Endodermal cell (in vitro differentiated cells): ENCODE results near the gene GPS1. TPM values are rescaled to one million over a fixed set of nuclear protein-coding genes. Genes with fewer than 3 reads are reported as not detected.
A peak's percentile ranks its signal among the peaks of the same experiment; 100 is the strongest.

Experiments used
- DNase-seq: peaks from one replicate; pipeline ENCODE4 v3.0.0-alpha.2; 2017
- H3K27ac ChIP-seq: 2 replicates; pipeline ENCODE4 v1.5.1; 2013; ENCODE audit warnings: mild to moderate bottlenecking, low read depth, low read length, moderate library complexity
- H3K27me3 ChIP-seq: 2 replicates; pipeline ENCODE4 v1.6.1; 2013; ENCODE audit warnings: mild to moderate bottlenecking, low read length, moderate library complexity; ENCODE audit not compliant: insufficient read depth, control insufficient read depth, poor library complexity, severe bottlenecking
- H3K36me3 ChIP-seq: 2 replicates; pipeline ENCODE4 v1.7.0; 2013; ENCODE audit warnings: mild to moderate bottlenecking, low read length, moderate library complexity; ENCODE audit not compliant: control insufficient read depth, insufficient read depth
- H3K4me1 ChIP-seq: one replicate; pipeline ENCODE4 v1.7.0; 2013; ENCODE audit warnings: low read length; ENCODE audit not compliant: control insufficient read depth, insufficient read depth
- H3K4me3 ChIP-seq: 2 replicates; pipeline ENCODE4 v1.5.1; 2013; ENCODE audit warnings: mild to moderate bottlenecking, low read length, moderate library complexity
- H3K9ac ChIP-seq: 2 replicates; pipeline ENCODE4 v1.6.1; 2013; ENCODE audit warnings: mild to moderate bottlenecking, low read length, moderate library complexity; ENCODE audit not compliant: poor library complexity, severe bottlenecking; ENCODE audit errors: extremely low read depth
- H3K9me3 ChIP-seq: 2 replicates; pipeline ENCODE4 v1.6.1; 2013; ENCODE audit warnings: mild to moderate bottlenecking, low read length, moderate library complexity; ENCODE audit not compliant: control insufficient read depth
- H3K27ac Mint-ChIP-seq: 2 replicates; pipeline ENCODE4 v1.8.0; 2020; ENCODE audit warnings: mixed read lengths
- H3K27me3 Mint-ChIP-seq: 2 replicates; pipeline ENCODE4 v1.8.0; 2021; ENCODE audit warnings: mild to moderate bottlenecking, mixed read lengths; ENCODE audit not compliant: insufficient read depth
- H3K36me3 Mint-ChIP-seq: 2 replicates; pipeline ENCODE4 v1.8.0; 2020; ENCODE audit warnings: low read depth, mixed read lengths
- H3K4me1 Mint-ChIP-seq: 2 replicates; pipeline ENCODE4 v1.8.0; 2020; ENCODE audit warnings: mixed read lengths
- H3K4me3 Mint-ChIP-seq: 2 replicates; pipeline ENCODE4 v1.8.0; 2020; ENCODE audit warnings: mild to moderate bottlenecking, moderate library complexity, mixed read lengths
- H3K9me3 Mint-ChIP-seq: 2 replicates; pipeline ENCODE4 v1.8.0; 2020; ENCODE audit warnings: mild to moderate bottlenecking, mixed read lengths
- WGBS, 2 experiments: methylation state at CpG; one replicate each; pipeline versions ENCODE4 v1.1.5 to v1.1.7; 2013; ENCODE audit warnings: missing lambda C conversion rate in 2 of 2, mixed read lengths in 1 of 2; ENCODE audit not compliant: insufficient coverage in 1 of 2, insufficient read length in 1 of 2; 5-methylcytosine and 5-hydroxymethylcytosine counted together
- total RNA-seq, 2 donors: library from RNA; stranded (reverse); fragmentation: NEBNext Ultra II Directional in 1 of 2; extraction: Animal tissue kit (Norgen Biotek cat#: 25700) in 1 of 2; gene quantifications; 2 replicates in 1 of 2; 3 replicates in 1 of 2; pipeline ENCODE4 v1.2.1, GENCODE V29; 2021
- TF ChIP-seq, protein P1 (sequence below): fragments of 200-600 bp; sonication (generic); conservative IDR thresholded peaks from 2 replicates; pipeline ENCODE4 v1.5.0; 2021; ENCODE audit warnings: antibody characterized with exemption, mild to moderate bottlenecking

GPS1 gene
- total RNA-seq, 2 donors from 2014 or later = 152 to 153 TPM

DNA sequence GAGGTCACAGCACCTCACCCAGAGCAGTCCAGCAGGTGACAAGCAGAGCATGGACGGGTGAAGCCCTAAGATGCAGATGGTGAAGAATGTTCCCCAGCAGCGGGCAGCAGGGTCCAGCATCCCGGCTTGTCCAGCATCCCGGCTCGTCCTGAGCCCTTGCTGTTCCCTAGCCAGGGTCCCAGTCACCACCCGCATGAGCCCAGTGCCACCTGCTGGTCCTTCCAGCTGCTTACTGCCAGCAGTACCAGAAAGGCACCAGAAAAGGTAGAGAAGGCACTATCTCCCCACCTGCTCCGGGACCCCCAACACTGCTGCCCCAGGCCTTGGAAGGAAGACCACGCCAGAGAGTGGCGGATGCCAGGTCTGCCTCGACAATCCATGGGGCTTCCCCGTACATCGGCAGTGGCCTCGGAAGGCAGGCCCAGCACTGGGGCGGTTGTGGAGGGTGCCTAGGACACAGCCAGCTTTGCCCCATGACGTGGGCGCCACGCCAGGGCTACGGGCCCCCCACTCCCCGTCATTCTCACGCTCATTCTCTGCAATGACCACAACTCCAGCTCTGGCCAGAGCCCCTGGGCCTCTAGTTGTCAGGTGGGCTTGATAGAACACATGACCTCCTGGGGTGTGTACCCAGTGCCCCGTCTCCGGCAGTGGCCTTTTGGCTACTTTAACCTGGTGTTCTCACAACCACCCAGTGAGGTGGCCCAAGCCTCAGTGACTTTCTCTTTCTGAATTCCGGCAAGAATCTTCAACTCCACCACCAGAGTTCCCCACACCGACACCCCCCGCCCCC, 30.4 kb upstream of the GPS1 start:
- Histone ChIP-seq H3K27me3 (no peaks in the 10 kb centered on the region), H3K4me1 (peaks cover 4% of the 10 kb centered on the region), H3K9ac (peak overlapping the region; percentile 81), H3K27ac (no peak overlapping the region), H3K36me3 (peaks cover 7% of the 10 kb centered on the region), H3K4me3 (peak overlapping the region; percentile 91), H3K9me3 (no peaks in the 10 kb centered on the region)
- peak; percentile 85 for DNase-seq
- TF ChIP-seq, protein P1, sequence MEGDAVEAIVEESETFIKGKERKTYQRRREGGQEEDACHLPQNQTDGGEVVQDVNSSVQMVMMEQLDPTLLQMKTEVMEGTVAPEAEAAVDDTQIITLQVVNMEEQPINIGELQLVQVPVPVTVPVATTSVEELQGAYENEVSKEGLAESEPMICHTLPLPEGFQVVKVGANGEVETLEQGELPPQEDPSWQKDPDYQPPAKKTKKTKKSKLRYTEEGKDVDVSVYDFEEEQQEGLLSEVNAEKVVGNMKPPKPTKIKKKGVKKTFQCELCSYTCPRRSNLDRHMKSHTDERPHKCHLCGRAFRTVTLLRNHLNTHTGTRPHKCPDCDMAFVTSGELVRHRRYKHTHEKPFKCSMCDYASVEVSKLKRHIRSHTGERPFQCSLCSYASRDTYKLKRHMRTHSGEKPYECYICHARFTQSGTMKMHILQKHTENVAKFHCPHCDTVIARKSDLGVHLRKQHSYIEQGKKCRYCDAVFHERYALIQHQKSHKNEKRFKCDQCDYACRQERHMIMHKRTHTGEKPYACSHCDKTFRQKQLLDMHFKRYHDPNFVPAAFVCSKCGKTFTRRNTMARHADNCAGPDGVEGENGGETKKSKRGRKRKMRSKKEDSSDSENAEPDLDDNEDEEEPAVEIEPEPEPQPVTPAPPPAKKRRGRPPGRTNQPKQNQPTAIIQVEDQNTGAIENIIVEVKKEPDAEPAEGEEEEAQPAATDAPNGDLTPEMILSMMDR = peak; percentile 71
- peak overlapping the region; percentile 68 for H3K27ac Mint-ChIP-seq
- 87 to 94% methylated on average over 19 to 25 of the region's 25 CpGs for WGBS, 2 experiments
- peaks cover 11% of the 10 kb centered on the region for H3K36me3 Mint-ChIP-seq
- no peaks in the 10 kb centered on the region for H3K27me3 Mint-ChIP-seq
- H3K4me1 Mint-ChIP-seq = peaks cover 10% of the 10 kb centered on the region
- H3K4me3 Mint-ChIP-seq = peak overlapping the region; percentile 76
- no peaks in the 10 kb centered on the region for H3K9me3 Mint-ChIP-seq

DNA sequence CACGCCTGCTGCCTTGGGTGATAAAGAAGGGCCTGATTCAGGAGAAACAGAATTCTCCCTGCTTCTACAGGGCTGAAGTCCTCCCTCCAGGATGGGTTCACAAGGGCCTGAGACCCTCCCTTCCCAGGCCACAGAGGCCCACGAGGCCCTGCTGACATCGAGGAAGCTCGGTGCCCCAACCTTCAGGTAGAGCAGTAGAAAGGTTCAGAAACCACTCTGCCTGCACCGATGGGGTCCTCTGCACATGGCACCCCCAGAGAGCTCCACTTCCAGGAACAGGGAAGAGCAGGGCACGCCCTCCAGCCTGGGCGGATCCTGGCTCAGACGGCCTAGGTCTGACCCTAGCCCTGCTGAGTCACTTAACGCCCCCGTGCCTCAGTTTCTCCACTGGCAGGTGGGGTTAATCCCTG, 29.8 kb upstream of the GPS1 start:
- Mint-ChIP-seq H3K4me3 (peak overlapping the region; percentile 76), H3K27me3 (no peaks in the 10 kb centered on the region), H3K9me3 (no peaks in the 10 kb centered on the region), H3K36me3 (peaks cover 11% of the 10 kb centered on the region), H3K27ac (peak overlapping the region; percentile 78), H3K4me1 (peaks cover 10% of the 10 kb centered on the region)
- H3K27ac ChIP-seq = no peak overlapping the region
- peak overlapping the region; percentile 91 for H3K4me3 ChIP-seq
- DNase-seq = no peak
- H3K9ac ChIP-seq = peak overlapping the region; percentile 81
- peaks cover 4% of the 10 kb centered on the region for H3K4me1 ChIP-seq
- H3K27me3 ChIP-seq = no peaks in the 10 kb centered on the region
- H3K36me3 ChIP-seq = peaks cover 7% of the 10 kb centered on the region
- no peaks in the 10 kb centered on the region for H3K9me3 ChIP-seq
- TF ChIP-seq, protein P1 = no peak
- 23 to 28% methylated on average over 9 to 10 of the region's 10 CpGs for WGBS, 2 experiments

DNA sequence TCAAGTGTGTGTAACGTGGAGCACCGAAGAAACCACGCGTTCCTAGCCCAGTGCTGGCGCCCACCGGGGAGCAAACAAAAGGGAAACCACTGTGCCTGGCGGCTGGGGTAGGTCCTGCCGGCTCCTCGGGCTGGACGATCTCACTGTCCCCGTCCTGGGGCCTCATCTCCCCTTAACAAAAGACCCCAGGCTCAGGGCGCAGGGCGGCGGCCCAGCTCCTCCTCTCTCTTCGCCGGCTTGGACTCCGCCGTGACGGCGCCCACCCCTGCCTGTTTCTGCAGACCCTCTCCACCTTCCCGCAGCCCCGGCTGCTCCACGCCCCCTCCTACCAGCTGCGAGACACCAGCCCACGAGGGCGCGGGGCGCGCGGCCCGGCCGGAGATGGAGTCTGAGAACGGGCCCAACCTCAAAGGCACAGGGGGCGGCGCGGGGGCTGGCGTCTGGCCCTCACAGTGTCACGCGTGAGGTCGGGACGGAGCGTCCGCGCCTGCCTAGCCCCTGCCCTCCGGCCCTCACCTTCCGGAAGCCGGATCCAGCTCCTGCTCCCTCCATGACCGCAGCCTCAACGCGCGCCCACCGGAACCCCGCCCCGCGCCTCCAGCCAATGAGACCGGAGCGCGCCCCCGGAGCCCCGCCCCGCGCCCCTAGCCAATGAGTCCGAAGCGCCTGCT, 29.3 kb upstream of the GPS1 start, which contains the start of gene CENPX:
Gene CENPX (minus strand): TSS at position 569 of the 671 bp plus-strand sequence. CDS start 17 bp downstream, at position 552.
- peak within 1 kb of the TSS; percentile 76 for H3K4me3 Mint-ChIP-seq
- Histone ChIP-seq H3K4me3 (peak within 1 kb of the TSS; percentile 91), H3K9me3 (no peaks in the 10 kb centered on the region), H3K27ac (peak within 1 kb of the TSS; percentile 72), H3K9ac (peak within 1 kb of the TSS; percentile 81), H3K4me1 (peaks cover 4% of the 10 kb centered on the region), H3K36me3 (peaks cover 7% of the 10 kb centered on the region), H3K27me3 (no peaks in the 10 kb centered on the region)
- H3K9me3 Mint-ChIP-seq = no peaks in the 10 kb centered on the region
- TF ChIP-seq, protein P1 = no peak
- H3K27ac Mint-ChIP-seq = peak within 1 kb of the TSS; percentile 78
- peaks cover 10% of the 10 kb centered on the region for H3K4me1 Mint-ChIP-seq
- DNase-seq = peak; percentile 76
- H3K27me3 Mint-ChIP-seq = no peaks in the 10 kb centered on the region
- H3K36me3 Mint-ChIP-seq = peaks cover 14% of the 10 kb centered on the region
- 0 to 1% methylated on average over 37 to 64 of the region's 64 CpGs for WGBS, 2 experiments
